ENCODE measurements around the gene TMEM80.
"Not testable (repeated sequence)": the region's sequence is repeated elsewhere in the genome, so short reads cannot be mapped to it uniquely, and the experiment has no call there.

TMEM80 gene

GRCh38 chr11:695538-696248 lies at the start of gene TMEM80:
Gene TMEM80, plus strand, starts transcription at chr11:695816. Its CDS starts 12 bp downstream, at chr11:695828.
- peak; percentile 88 to 90 for DNase-seq (ENCODE audit: low read depth in 2 of 2)

- no peak for DNase-seq (ENCODE audit: low read depth in 2 of 2)
Measured at GRCh38 chr11:646214-646613, 49.4 kb upstream of the TMEM80 start.

GRCh38 chr11:647672-648158 lies 47.9 kb upstream of the TMEM80 start:
- not testable (repeated sequence) for DNase-seq (ENCODE audit: low read depth in 2 of 2)

- DNase-seq (ENCODE audit: low read depth in 2 of 2): no peak
Measured at GRCh38 chr11:650482-650881, 45.1 kb upstream of the TMEM80 start.

GRCh38 chr11:653136-653535 lies 42.5 kb upstream of the TMEM80 start:
- not testable (repeated sequence) for DNase-seq (ENCODE audit: low read depth in 2 of 2)

- DNase-seq (ENCODE audit: low read depth in 2 of 2): no peak
Measured at GRCh38 chr11:653837-654236, 41.8 kb upstream of the TMEM80 start.

GRCh38 chr11:654444-654843 lies 41.2 kb upstream of the TMEM80 start:
- DNase-seq (ENCODE audit: low read depth in 2 of 2): not testable (repeated sequence)

- DNase-seq (ENCODE audit: low read depth in 2 of 2): no peak
Measured at GRCh38 chr11:655036-655726, 40.4 kb upstream of the TMEM80 start.

GRCh38 chr11:656426-656825 lies 39.2 kb upstream of the TMEM80 start:
- DNase-seq (ENCODE audit: low read depth in 2 of 2): no peak

- DNase-seq (ENCODE audit: low read depth in 2 of 2): no peak
Measured at GRCh38 chr11:656866-657265, 38.8 kb upstream of the TMEM80 start.

GRCh38 chr11:657691-658126 lies 37.9 kb upstream of the TMEM80 start:
- DNase-seq (ENCODE audit: low read depth in 2 of 2): no peak

- no peak for DNase-seq (ENCODE audit: low read depth in 2 of 2)
Measured at GRCh38 chr11:659532-660085, 36.0 kb upstream of the TMEM80 start.

GRCh38 chr11:660281-660680 lies 35.3 kb upstream of the TMEM80 start:
- DNase-seq (ENCODE audit: low read depth in 2 of 2): no peak

- DNase-seq (ENCODE audit: low read depth in 2 of 2): no peak
Measured at GRCh38 chr11:660681-661444, 34.8 kb upstream of the TMEM80 start.

GRCh38 chr11:662689-663274 lies 32.8 kb upstream of the TMEM80 start:
- DNase-seq (ENCODE audit: low read depth in 2 of 2): no peak

GRCh38 chr11:665062-665703 lies 30.4 kb upstream of the TMEM80 start:
- no peak for DNase-seq (ENCODE audit: low read depth in 2 of 2)

- no peak for DNase-seq (ENCODE audit: low read depth in 2 of 2)
Measured at GRCh38 chr11:665704-666281, 29.8 kb upstream of the TMEM80 start.

- no peak for DNase-seq (ENCODE audit: low read depth in 2 of 2)
Measured at GRCh38 chr11:673866-674265, 21.8 kb upstream of the TMEM80 start.

- DNase-seq (ENCODE audit: low read depth in 2 of 2): no peak
Measured at GRCh38 chr11:674406-674805, 21.2 kb upstream of the TMEM80 start.

GRCh38 chr11:678297-678696 lies 17.3 kb upstream of the TMEM80 start:
- DNase-seq (ENCODE audit: low read depth in 2 of 2): no peak

Measured in stimulated activated CD8-positive, alpha-beta memory T cell treated with anti-CD3 and anti-CD28 coated beads, Interleukin-7, amount 100 ng/mL, for 1 hour (primary cell).